Esophagus squamous epithelium (tissue), 5 donors: ENCODE measurements around the gene DGKQ. TPM values are rescaled to one million over a fixed set of nuclear protein-coding genes. Genes with fewer than 3 reads are reported as not detected.

Source experiments
- DNase-seq: peaks from one replicate; lab custom pipeline; 2025; lab: John Stamatoyannopoulos, UW
- H3K27ac ChIP-seq, 4 donors: fragments of 200-600 bp; sonication (generic); one replicate each; pipeline ENCODE4 v1.5.1; 2016 to 2019; ENCODE audit warnings: mild to moderate bottlenecking in 1 of 4
- H3K27me3 ChIP-seq, 4 donors: fragments of 200-600 bp; sonication (generic); 1 replicate in 3 of 4; 2 replicates in 1 of 4; pipeline versions ENCODE4 v1.5.1 to v1.6.0; 2017 to 2021; ENCODE audit warnings: antibody characterized with exemption in 1 of 4
- H3K36me3 ChIP-seq, 3 donors: fragments of 200-600 bp; sonication (generic); one replicate each; pipeline ENCODE4 v1.5.1; 2016 to 2019
- H3K4me1 ChIP-seq, 3 donors: fragments of 200-600 bp; sonication (generic); one replicate each; pipeline ENCODE4 v1.5.1; 2017 to 2019
- H3K4me3 ChIP-seq, 4 donors: fragments of 200-600 bp; sonication (generic); 1 replicate in 3 of 4; 2 replicates in 1 of 4; pipeline ENCODE4 v1.5.1; 2016 to 2019; ENCODE audit warnings: mild to moderate bottlenecking in 2 of 4, moderate library complexity in 1 of 4
- H3K9me3 ChIP-seq, 3 donors: fragments of 200-600 bp; sonication (generic); one replicate each; pipeline ENCODE4 v1.5.1; 2016 to 2019
- CTCF ChIP-seq, 6 experiments: fragments of 450-650 bp in 4 of 6; fragments of 200-600 bp in 2 of 6; sonication (generic) in 2 of 6; IDR thresholded peaks; one replicate each; pipeline ENCODE4 v1.5.1; 2016 to 2019; ENCODE audit warnings: antibody characterized with exemption in 6 of 6, mild to moderate bottlenecking in 4 of 6, moderate library complexity in 4 of 6
- POLR2A ChIP-seq, 4 donors: fragments of 450-650 bp; IDR thresholded peaks; one replicate each; pipeline ENCODE4 v1.6.1; 2017; ENCODE audit warnings: antibody characterized with exemption in 4 of 4, mild to moderate bottlenecking in 4 of 4, moderate library complexity in 3 of 4
- WGBS, 2 donors: methylation state at CpG; one replicate each; pipeline ENCODE4 v1.1.5; 2018; 5-methylcytosine and 5-hydroxymethylcytosine counted together
- intact Hi-C: fragments of 100-400 bp; cut with DNase I; formaldehyde crosslinking; loops from one replicate; pipeline ENCODE4 v1.15.0; 2022
- total RNA-seq, 4 donors: library from RNA; depleted of rRNA; stranded (reverse); fragments of >200 nt; gene quantifications; one replicate each; pipeline ENCODE4 v1.1.0, GENCODE V29; 2016
- donor health status: DM: yes; HTN: yes; CAD: no.

DGKQ gene
- total RNA-seq, 4 donors from 2014 or later, result 9.5 to 12.0 (median 10.7) TPM

DNA sequence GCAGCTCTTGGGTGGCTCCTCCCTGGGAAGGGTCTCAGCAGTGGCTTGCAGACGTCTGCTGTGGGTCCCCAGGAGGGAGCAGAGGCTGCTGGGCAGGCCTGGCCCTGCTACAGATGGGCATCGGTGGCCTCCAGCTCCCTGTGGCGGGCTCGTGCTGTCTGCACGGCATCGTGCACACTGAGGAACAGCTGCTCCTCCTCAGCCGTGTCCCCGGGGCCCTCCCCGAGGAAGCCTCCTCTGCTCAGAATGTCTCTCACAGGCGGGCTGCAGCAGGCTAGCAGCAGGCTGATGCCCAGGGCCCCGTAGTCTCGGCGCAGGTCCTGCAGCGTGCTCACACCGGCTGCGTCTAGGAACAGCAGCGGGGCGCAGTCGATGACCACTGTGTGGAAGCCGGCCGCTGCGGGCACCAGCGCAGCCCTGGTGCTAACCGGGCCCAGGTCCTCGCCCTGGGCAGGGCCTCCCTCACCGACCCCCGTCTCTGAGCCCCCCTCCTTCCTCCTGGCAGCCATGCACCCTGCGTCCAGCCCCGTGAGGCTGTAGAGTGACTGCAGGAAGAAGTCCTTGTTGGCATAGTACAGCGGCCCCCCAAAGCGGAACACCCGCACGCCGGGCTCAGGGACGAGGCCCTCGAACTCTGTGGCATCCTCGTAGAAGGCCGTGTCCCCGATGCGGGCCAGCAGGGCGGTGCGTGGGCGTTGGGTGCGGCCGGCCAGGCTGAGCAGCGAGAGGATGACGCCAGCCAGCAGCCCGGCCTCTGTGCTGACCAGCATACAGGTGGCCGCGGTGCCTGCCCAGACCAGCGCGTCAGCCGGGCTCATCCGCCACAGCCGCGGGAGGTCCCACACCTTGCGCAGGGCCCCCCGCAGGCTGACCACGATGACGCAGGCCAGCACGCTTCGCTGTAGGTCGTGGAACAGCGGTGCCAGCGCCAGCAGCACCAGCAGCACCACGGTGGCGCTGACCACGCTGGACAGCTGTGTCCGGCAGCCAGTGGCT, 15.7 kb upstream of the DGKQ start:
- WGBS, 2 donors, result 95 to 100% methylated on average over 4 to 14 of the region's 69 CpGs
- Histone ChIP-seq H3K36me3 (peaks cover 0 to 35% (median 0%) of the 10 kb centered on the region in 3 donors), H3K9me3 (no peaks in the 10 kb centered on the region), H3K27me3 (no peaks in the 10 kb centered on the region), H3K4me3 (no peak overlapping the region), H3K27ac (no peak overlapping the region), H3K4me1 (peaks cover 29 to 63% (median 32%) of the 10 kb centered on the region in 3 donors)
- TF ChIP-seq POLR2A (IDR thresholded peaks at IDR 0.05), result no peak
- TF ChIP-seq CTCF (IDR thresholded peaks at IDR 0.05), result no peak
- no peak for DNase-seq
- intact Hi-C loops, result no loop called here

GRCh38 chr4:987624-988513, 14.5 kb upstream of the DGKQ start:
- Histone ChIP-seq H3K27me3 (no peaks in the 10 kb centered on the region), H3K9me3 (no peaks in the 10 kb centered on the region), H3K4me1 (peaks cover 27 to 56% (median 29%) of the 10 kb centered on the region in 3 donors), H3K36me3 (peaks cover 0 to 35% (median 0%) of the 10 kb centered on the region in 3 donors), H3K27ac (peak overlapping the region; percentile 66 to 82 (median 79)), H3K4me3 (peak overlapping the region; percentile 63 to 92 (median 84))
- no peak for DNase-seq
- TF ChIP-seq CTCF (IDR thresholded peaks at IDR 0.05) (no peak), POLR2A (IDR thresholded peaks at IDR 0.05) (no peak)
- WGBS, 2 donors, result 55 to 100% methylated on average over 1 to 4 of the region's 37 CpGs
- intact Hi-C loops, result no loop called here

- peak; percentile 25 for DNase-seq
- Histone ChIP-seq H3K27ac (peak within 1 kb of the TSS; percentile 66 to 82 (median 79)), H3K4me1 (peaks cover 23 to 47% (median 24%) of the 10 kb centered on the region in 3 donors), H3K36me3 (peaks cover 0 to 34% (median 0%) of the 10 kb centered on the region in 3 donors), H3K9me3 (no peaks in the 10 kb centered on the region), H3K27me3 (no peaks in the 10 kb centered on the region), H3K4me3 (peak within 1 kb of the TSS; percentile 63 to 92 (median 84))
- 0% methylated on average over 4 of the region's 69 CpGs; no CpG with 5 or more reads in 1 of the 2 donors for WGBS, 2 donors
- TF ChIP-seq POLR2A (IDR thresholded peaks at IDR 0.05) (peak in 1 of 4 donors; percentile 12), CTCF (IDR thresholded peaks at IDR 0.05) (peak; percentile 23 to 45 (median 32))
- intact Hi-C loops, result no loop called here
Observed at GRCh38 chr4:986879-987623, 13.7 kb upstream of the DGKQ start, which contains the start of gene IDUA. IDUA (plus strand) TSS chr4:987044; CDS start chr4:987085, 41 bp downstream.

DNA sequence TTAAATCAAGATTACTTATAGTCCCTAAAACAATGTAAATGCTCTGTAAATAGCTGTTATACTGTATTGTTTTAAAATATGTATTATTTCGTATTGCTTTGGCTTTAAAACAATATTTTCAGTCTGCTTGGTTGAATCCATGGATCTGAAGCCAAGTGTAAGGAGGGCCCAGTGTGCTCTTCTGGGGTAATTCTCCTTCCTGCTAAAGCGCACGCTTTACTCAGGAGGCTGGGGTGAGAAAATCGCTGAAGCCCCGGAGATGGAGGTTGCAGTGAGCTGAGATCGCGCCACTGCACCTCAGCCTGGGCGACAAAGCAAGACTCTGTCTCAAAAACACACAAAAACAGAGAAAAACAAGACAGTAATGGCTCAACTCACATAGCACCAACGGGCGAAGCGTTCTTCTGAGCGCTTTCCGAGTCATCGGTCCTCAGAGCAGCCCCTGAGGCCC, 13.1 kb upstream of the DGKQ start:
- TF ChIP-seq CTCF (IDR thresholded peaks at IDR 0.05), result no peak
- TF ChIP-seq POLR2A (IDR thresholded peaks at IDR 0.05), result no peak
- H3K9me3 ChIP-seq, result no peaks in the 10 kb centered on the region
- 1% methylated on average over 10 to 13 of the region's 14 CpGs for WGBS, 2 donors
- H3K27ac ChIP-seq, result peak overlapping the region; percentile 66 to 82 (median 79)
- intact Hi-C loops, result no loop called here
- DNase-seq, result no peak
- peaks cover 0 to 28% (median 0%) of the 10 kb centered on the region in 3 donors for H3K36me3 ChIP-seq
- H3K27me3 ChIP-seq, result no peaks in the 10 kb centered on the region
- peaks cover 23 to 44% (median 24%) of the 10 kb centered on the region in 3 donors for H3K4me1 ChIP-seq
- peak overlapping the region; percentile 63 to 92 (median 84) for H3K4me3 ChIP-seq
